GM12873 (cell line): Measurements from ENCODE around the gene NUDT21.

Source experiments
- TF ChIP-seq, protein P1 (sequence below): IDR thresholded peaks from 2 replicates; pipeline ENCODE4 v1.5.1; 2012; ENCODE audit warnings: low read depth, mild to moderate bottlenecking, moderate library complexity, low read length, control low read depth; ENCODE audit not compliant: insufficient read depth; ENCODE audit errors: missing control alignments

The NUDT21 gene

DNA sequence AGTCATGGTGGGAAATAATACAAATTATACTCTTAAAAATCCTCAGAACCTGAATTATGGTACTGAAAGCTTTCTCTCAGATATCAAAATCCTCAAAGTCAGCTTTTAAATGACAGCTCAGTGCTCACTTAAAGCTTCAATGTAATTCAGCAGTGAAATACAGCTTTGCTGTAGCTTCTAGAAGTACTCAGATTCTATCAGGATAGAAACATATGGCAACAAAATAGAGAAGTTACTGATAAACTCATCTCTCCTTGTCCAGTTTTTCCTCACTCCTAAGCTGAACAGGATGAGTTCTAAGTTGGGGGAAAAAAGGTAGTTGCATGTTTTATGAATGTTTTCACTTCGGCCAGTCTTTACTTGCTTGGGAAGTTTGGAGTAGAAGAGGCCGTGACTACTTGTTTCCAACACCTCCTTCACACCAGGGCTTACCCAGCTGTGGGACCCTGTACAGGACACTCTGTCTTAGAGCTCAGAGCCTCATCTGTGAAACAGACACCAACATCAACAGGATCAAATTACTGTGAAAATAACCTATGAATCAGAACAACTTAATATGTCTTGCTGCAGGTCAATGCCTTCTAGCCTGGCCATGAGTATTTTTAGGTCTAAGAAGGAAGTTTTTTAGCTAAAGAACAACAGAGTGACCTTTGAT lies 30.5 kb upstream of the NUDT21 start:
- TF ChIP-seq, protein P1, sequence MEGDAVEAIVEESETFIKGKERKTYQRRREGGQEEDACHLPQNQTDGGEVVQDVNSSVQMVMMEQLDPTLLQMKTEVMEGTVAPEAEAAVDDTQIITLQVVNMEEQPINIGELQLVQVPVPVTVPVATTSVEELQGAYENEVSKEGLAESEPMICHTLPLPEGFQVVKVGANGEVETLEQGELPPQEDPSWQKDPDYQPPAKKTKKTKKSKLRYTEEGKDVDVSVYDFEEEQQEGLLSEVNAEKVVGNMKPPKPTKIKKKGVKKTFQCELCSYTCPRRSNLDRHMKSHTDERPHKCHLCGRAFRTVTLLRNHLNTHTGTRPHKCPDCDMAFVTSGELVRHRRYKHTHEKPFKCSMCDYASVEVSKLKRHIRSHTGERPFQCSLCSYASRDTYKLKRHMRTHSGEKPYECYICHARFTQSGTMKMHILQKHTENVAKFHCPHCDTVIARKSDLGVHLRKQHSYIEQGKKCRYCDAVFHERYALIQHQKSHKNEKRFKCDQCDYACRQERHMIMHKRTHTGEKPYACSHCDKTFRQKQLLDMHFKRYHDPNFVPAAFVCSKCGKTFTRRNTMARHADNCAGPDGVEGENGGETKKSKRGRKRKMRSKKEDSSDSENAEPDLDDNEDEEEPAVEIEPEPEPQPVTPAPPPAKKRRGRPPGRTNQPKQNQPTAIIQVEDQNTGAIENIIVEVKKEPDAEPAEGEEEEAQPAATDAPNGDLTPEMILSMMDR, result no peak

DNA sequence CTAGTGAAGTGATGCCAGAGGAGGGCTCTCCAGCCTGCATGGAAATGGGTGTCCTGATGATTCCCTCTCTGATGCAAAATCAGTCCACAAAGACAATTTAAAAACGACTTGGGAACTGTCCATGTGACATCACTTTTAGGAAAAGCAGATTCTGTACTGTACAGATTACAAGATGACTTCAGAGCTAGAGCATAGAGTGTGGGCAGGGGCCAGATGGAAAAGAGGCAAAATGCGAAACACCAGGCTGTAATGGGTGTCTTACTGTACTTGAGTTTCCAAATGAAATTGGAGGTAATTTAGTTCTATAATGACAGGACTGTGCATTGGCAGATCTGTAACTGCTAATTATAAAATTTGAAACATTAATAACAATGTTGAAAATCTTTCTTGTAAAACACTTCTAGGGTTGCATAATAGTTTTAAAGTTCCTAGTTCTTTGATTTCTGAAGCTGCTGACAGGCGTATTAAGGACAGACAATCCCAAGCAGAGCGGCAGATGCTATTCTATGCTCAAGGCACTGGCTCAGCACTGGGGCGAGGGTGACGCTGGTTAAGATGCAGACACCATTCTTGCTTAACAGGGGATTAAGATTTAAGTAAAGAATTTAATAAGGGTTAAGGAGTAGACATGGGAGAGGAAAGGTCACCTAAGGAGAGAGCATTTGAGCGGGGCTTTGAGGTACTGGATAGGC lies 29.8 kb upstream of the NUDT21 start:
- TF ChIP-seq, protein P1, result no peak

DNA sequence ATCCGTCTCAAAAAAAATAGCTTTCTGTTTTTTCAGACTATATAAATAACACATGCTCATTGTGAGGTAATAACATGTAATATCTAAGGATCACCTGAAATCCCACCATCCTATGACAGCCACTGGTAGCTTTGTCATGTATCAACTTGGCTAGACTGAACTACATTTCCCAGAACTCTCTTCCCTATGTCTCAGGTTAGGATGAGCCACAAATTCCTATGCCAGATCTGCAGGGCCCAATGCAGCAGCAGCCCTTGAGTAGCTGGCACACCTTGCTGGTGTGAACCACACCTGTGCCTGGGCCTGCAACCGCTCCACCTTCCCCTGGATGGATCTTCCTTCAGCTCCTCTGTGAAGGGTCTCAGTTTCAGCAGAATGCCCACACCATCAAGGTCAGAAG lies 28.3 kb upstream of the NUDT21 start:
- TF ChIP-seq, protein P1, result no peak

DNA sequence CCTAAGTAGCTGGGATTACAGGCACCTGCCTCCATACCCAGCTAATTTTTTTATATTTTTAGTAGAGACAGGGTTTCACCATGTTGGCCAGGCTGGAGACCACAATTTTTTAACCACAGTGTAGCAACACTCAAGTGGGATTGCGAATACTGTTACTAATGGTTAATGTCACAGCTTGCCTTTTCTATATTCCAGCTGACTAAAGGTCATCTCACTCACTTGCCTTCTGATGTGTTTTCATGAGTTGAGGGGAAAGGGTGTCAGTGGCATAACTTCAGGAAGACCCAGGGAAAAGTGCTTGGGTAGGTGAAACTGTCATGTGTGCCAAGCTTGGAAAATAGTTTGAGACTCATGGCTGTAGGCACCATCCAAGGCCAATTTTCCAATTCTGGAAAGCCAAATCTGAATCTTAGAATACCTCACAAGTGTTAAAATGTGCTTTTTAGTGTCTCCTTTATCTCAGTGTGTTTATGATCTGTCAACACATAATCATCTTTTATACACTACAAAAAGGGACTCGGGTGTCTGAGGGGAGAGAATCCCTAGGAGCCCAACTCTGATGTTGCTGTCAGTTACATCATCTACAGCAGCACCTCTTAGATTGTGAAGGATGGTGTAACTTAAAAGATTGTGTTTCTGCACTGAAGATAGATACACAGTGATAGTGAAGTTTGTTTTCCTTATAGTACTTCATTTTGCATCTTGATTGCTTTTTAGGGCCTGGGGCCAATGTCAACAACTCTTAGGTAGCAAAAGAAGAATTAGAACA lies 27.3 kb upstream of the NUDT21 start:
- TF ChIP-seq, protein P1, result no peak

DNA sequence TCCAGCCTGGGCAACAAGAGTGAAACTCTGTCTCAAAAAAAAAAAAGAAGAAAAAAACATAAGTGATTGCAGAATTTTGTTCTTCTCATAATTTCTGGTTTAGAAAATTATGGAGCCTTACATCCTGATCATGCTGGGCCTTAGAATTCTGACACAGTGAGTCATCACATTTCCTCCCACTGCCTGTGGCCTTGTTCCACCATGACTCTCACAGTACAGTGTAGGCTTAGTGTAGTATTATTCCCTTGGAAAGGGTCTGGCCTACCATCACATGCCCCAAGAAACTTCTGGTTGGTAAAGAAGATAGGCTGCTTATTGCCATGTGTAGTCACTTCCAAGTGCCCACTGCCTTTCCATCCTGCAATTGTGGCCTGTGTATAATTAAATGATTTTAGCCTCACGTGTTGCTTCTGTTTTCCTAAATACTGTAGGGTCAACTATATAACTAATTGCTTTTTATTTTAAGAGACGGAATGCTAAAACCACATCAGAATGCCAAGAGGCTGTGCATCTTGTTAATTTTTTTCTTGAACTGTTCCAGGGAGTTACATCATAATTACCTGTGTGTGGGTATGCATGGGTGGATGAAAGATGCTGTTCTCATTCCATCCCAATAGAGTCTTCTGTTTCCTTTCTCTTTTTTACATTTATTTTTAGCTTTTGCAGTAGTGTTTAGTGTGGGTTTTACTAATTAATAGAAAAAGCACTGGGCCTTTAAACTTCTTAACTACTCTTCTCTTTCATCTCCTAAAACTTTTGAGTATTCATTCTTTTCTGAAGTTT lies 26.2 kb upstream of the NUDT21 start:
- TF ChIP-seq, protein P1, result no peak

DNA sequence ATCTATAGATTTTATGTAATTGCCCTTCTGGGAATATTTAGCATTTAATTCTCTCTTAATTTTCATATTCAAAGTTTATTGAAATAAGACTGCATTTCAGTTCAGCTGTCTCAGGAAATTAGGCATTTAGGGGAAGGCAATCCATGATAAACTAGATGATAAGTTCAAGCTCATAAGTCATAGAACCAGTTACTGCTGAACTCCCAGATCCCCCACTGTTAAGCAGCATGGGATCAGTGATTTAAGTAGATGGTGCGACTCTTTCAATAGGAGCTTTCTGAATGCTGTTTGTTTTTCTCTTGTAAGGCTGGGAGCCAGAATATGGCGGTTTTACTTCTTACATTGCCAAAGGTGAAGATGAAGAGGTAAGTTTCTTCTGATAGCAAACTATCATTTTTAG lies 24.1 kb upstream of the NUDT21 start:
- TF ChIP-seq, protein P1, result no peak
